PC-9 (cell line): ENCODE results near the gene SELENOS. TPM values are rescaled to one million over a fixed set of nuclear protein-coding genes. Genes with fewer than 3 reads are reported as not detected.

Experiments used
- BruUV-seq: library from RNA; stranded (reverse); fragments of 400-500 nt; replicated peaks from 2 replicates; lab custom pipeline; 2021; lab: Mats Ljungman, UMichigan
- CTCF ChIA-PET: fragments of 300-600 bp; sonication (Branson Sonifier 250); formaldehyde crosslinking; loops from one replicate; lab custom pipeline; 2022; ENCODE audit warnings: antibody characterized with exemption; lab: Charles Lee
- POLR2A ChIA-PET: fragments of 300-600 bp; sonication (Branson Sonifier 250); formaldehyde crosslinking; loops from one replicate; lab custom pipeline; 2022; ENCODE audit warnings: antibody characterized with exemption; ENCODE audit not compliant: unreplicated experiment; lab: Charles Lee
- DNase-seq, 2 experiments: peaks; one replicate each; pipeline versions ENCODE4 v3.0.0 to v3.0.0-alpha.2; 2015 to 2022; ENCODE audit warnings: mixed read lengths in 1 of 2
- H2AFZ ChIP-seq: fragments of 200-600 bp; sonication (generic); 2 replicates; pipeline ENCODE4 v1.8.1; 2017; ENCODE audit warnings: antibody characterized with exemption
- H3F3A ChIP-seq: fragments of 200-600 bp; sonication (generic); 2 replicates; pipeline ENCODE4 v1.8.1; 2017; ENCODE audit warnings: antibody characterized with exemption, mild to moderate bottlenecking, low read depth; ENCODE audit not compliant: insufficient read depth
- H3K27ac ChIP-seq: fragments of 200-600 bp; sonication (generic); 2 replicates; pipeline ENCODE4 v1.6.1; 2016; ENCODE audit warnings: mixed run types
- H3K27me3 ChIP-seq: fragments of 200-600 bp; sonication (generic); 2 replicates; pipeline ENCODE4 v1.6.1; 2016; ENCODE audit warnings: low read depth, mixed run types; ENCODE audit not compliant: insufficient read depth
- H3K36me3 ChIP-seq: fragments of 200-600 bp; sonication (generic); 2 replicates; pipeline ENCODE4 v1.6.1; 2016; ENCODE audit warnings: low read depth, mixed run types
- H3K4me1 ChIP-seq: fragments of 200-600 bp; sonication (generic); replicated peaks from 2 replicates; pipeline ENCODE4 v1.6.1; 2016; ENCODE audit warnings: mixed run types; ENCODE audit not compliant: insufficient read depth
- H3K4me2 ChIP-seq: fragments of 200-600 bp; sonication (generic); 2 replicates; pipeline ENCODE4 v1.6.1; 2017; ENCODE audit warnings: mixed run types
- H3K4me3 ChIP-seq: fragments of 200-600 bp; sonication (generic); 2 replicates; pipeline ENCODE4 v1.6.1; 2016; ENCODE audit warnings: mixed run types
- H3K79me2 ChIP-seq: fragments of 200-600 bp; sonication (generic); 2 replicates; pipeline ENCODE4 v1.6.1; 2017; ENCODE audit warnings: low read depth, mixed run types
- H3K9me2 ChIP-seq: fragments of 200-600 bp; sonication (generic); 2 replicates; pipeline ENCODE4 v1.8.1; 2017; ENCODE audit warnings: mild to moderate bottlenecking; ENCODE audit not compliant: insufficient read depth
- H3K9me3 ChIP-seq: fragments of 200-600 bp; sonication (generic); 2 replicates; pipeline ENCODE4 v1.8.1; 2016; ENCODE audit warnings: low read depth; ENCODE audit not compliant: insufficient read depth
- H4K20me1 ChIP-seq: fragments of 200-600 bp; sonication (generic); 2 replicates; pipeline ENCODE4 v1.8.1; 2017; ENCODE audit not compliant: insufficient read depth
- CTCF ChIP-seq: fragments of 200-600 bp; sonication (generic); conservative IDR thresholded peaks from 2 replicates; pipeline ENCODE4 v1.6.1; 2017; ENCODE audit warnings: mixed run types, antibody characterized with exemption, mild to moderate bottlenecking, moderate library complexity
- EZH2 ChIP-seq: fragments of 200-600 bp; sonication (generic); IDR thresholded peaks from 2 replicates; pipeline ENCODE4 v1.8.0; 2017; ENCODE audit warnings: antibody characterized with exemption, low read depth
- intact Hi-C: fragments of 100-400 bp; cut with micrococcal nuclease; formaldehyde crosslinking; loops from one replicate; pipeline ENCODE4 v1.10.0; 2022; ENCODE audit not compliant: unreplicated experiment
- total RNA-seq: library from RNA; stranded (reverse); gene quantifications from 2 replicates; pipeline ENCODE4 v1.2.3, GENCODE V29; 2021

Gene SELENOS
- total RNA-seq, 1 experiment from 2014 or later, result 28.6 TPM

DNA sequence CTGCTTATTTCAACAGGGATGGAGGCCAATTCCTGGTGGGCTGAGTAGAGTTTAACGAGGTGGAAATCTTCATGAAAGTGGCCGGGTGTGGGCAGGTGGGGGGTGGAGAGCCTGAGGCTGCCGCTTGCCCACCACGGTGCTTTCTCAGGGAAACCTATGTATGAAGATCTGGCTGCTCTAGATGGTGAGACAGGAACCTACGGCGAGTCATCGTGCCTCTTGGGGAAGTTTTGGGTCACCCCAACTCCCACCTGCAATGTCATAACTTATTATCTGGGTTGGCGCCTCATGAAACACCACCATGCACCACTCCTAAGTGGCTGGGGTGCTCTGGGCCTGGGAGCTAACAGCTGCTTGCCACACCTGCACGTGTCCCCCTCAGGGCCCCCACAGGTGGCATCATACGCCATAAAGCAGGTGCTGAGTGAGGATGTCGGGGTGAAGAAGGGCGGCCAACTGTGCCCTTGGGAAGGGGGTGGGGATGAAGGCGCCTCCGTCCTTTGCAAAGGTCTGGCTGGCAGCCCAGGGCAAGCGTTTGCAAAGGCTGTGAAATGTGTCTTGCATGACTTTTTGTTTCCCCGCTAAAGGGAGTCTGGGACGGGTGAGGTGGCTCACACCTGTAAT lies 45.7 kb upstream of the SELENOS start:
- Histone ChIP-seq H3K4me2 (no peak overlapping the region), H3K79me2 (no peaks in the 10 kb centered on the region), H3K9me2 (no peaks in the 10 kb centered on the region), H3K27me3 (no peaks in the 10 kb centered on the region), H3K9me3 (no peaks in the 10 kb centered on the region), H3K36me3 (no peaks in the 10 kb centered on the region), H3K4me1 (no peaks in the 10 kb centered on the region), H4K20me1 (no peaks in the 10 kb centered on the region), H3K4me3 (no peak overlapping the region), H2AFZ (no peak overlapping the region), H3F3A (no peaks in the 10 kb centered on the region), H3K27ac (no peak overlapping the region)
- ChIA-PET POLR2A (no interaction called here), CTCF (interaction anchor here (0.7 kb wide), 1 partner anchor 18 kb away, joined by 8 read pairs; no protein-coding TSS in a partner anchor)
- TF ChIP-seq EZH2, result no peak
- TF ChIP-seq CTCF, result no peak
- intact Hi-C loops, result no loop called here
- BruUV-seq, result no TSS peak
- DNase-seq, result no peak

DNA sequence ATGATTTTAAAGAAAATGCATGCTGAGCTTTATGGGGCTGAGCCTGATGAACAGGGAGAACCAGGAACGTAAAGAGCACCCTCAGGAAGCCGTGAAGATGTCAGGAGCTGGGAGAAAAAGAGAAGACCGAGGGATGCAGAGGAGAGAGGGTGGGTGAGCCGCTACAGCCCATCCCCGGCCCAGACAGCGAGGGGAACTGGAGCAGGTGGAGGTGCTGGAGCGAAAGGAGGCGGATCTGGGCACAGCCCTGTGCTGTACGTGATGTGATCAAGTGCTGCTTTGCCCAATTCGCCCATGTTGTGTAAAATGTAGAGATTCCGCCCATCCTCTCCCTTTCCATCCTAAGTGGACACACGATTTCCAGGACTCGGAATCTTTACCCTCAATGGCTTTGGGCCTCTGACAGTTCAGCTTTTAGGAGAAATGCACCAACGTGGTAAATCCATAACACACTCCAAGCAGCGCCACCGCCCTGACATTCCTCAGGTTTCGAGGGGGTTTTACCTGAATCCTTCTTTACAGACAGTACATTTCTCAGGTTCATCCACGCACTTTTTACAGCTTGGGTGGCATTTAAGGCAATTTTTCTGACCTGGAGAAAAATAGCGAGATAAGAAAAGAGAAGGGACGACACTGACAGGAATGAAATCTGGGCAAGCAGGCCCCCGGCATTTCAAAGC lies 44.9 kb upstream of the SELENOS start:
- H3K4me3 ChIP-seq, result no peak overlapping the region
- DNase-seq, result no peak
- H3K9me3 ChIP-seq, result no peaks in the 10 kb centered on the region
- ChIA-PET CTCF (no interaction called here), POLR2A (no interaction called here)
- H2AFZ ChIP-seq, result no peak overlapping the region
- H3F3A ChIP-seq, result no peaks in the 10 kb centered on the region
- TF ChIP-seq CTCF (no peak), EZH2 (no peak)
- H3K27me3 ChIP-seq, result no peaks in the 10 kb centered on the region
- H3K9me2 ChIP-seq, result no peaks in the 10 kb centered on the region
- BruUV-seq, result no TSS peak
- H3K79me2 ChIP-seq, result no peaks in the 10 kb centered on the region
- H3K4me1 ChIP-seq, result no peaks in the 10 kb centered on the region
- no peaks in the 10 kb centered on the region for H4K20me1 ChIP-seq
- intact Hi-C loops, result no loop called here
- H3K4me2 ChIP-seq, result no peak overlapping the region
- H3K27ac ChIP-seq, result no peak overlapping the region
- no peaks in the 10 kb centered on the region for H3K36me3 ChIP-seq

- H3K9me2 ChIP-seq, result no peaks in the 10 kb centered on the region
- H3K4me2 ChIP-seq, result no peak overlapping the region
- BruUV-seq, result no TSS peak
- intact Hi-C loops, result no loop called here
- POLR2A ChIA-PET, result no interaction called here
- H3F3A ChIP-seq, result no peaks in the 10 kb centered on the region
- H4K20me1 ChIP-seq, result no peaks in the 10 kb centered on the region
- no peaks in the 10 kb centered on the region for H3K79me2 ChIP-seq
- no peaks in the 10 kb centered on the region for H3K9me3 ChIP-seq
- H3K27me3 ChIP-seq, result no peaks in the 10 kb centered on the region
- DNase-seq, result no peak
- no peaks in the 10 kb centered on the region for H3K36me3 ChIP-seq
- H3K4me3 ChIP-seq, result no peak overlapping the region
- no peaks in the 10 kb centered on the region for H3K4me1 ChIP-seq
- no peak overlapping the region for H2AFZ ChIP-seq
- no peak overlapping the region for H3K27ac ChIP-seq
- CTCF ChIA-PET, result no interaction called here
- TF ChIP-seq EZH2, result no peak
- no peak for TF ChIP-seq CTCF
Observed at GRCh38 chr15:101320501-101321052, 43.3 kb upstream of the SELENOS start.
